HG03066 (cell line): ENCODE results near the gene IL17B.

Experiments
- ATAC-seq: cut with Tn5 transposase; IDR thresholded peaks from one replicate; pipeline ENCODE4 v1.9.1; 2021; ENCODE audit warnings: low read depth; ENCODE audit not compliant: unreplicated experiment

The IL17B gene

DNA sequence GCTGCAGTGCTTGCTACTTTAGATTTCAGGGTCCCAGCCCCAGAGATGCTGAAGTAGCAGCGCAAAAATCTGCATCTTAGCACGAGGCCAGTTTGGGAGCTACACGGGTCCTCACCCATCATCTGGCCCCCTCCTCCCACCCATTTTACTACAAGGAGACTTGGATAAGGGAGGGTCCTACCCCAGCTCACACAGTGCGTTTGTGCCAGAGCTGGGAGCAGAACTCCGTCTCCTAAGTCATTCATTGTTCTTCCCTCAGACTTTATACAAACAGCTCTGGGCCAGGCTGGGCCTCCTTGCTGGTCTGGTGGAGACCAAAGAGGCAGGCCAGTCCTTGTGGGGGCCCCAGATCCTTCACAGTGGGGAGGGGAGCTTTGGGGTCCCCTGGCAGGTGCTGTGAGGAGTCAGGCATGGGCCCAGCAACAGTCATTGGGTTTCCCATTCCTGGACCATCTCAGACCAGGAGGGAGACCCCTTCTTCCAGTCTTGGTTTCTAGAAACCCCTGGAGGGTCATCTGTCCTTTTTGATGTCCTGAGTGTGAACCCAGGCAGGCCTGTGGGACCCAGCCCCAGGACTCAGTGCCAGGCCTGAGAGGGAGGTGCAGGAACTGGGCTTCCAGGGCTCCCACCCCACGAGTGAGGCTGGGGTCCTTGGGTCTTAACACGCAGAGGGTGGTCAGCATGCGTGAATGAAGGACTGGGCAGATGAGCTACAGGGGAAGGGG, 2.3 kb upstream of the IL17B start:
- ATAC-seq = no peak

DNA sequence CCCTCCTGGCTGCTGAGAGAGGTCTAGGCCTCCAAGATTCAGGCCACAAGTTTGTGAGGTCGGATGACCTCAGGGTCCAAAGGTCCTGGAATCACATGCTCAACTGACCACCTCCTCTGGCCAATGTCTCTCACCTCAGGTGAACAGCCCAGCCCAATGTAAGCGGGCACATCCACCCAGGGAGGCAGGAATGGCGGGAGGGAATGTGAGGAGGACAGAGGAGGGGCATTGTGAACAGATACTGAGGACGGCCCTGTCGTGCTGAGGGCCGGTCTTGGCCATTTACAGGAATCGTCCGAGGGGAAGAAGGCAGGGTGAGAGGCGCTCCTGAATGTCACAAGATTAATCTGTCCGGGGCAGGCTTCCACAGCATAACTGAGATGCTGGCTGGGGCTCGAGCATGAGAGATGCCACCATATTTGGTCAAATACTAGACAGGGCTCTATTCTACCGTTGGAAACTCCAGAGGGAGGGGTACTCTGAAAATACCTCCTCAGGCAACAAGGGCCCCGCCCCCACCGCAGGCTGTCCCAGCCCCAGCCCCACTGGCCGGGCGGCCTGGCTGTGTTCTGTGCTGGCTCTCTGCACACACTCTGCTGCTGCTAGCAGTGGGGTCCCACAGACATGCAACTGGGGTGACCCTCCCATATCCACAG, 1.5 kb upstream of the IL17B start:
- ATAC-seq = no peak

DNA sequence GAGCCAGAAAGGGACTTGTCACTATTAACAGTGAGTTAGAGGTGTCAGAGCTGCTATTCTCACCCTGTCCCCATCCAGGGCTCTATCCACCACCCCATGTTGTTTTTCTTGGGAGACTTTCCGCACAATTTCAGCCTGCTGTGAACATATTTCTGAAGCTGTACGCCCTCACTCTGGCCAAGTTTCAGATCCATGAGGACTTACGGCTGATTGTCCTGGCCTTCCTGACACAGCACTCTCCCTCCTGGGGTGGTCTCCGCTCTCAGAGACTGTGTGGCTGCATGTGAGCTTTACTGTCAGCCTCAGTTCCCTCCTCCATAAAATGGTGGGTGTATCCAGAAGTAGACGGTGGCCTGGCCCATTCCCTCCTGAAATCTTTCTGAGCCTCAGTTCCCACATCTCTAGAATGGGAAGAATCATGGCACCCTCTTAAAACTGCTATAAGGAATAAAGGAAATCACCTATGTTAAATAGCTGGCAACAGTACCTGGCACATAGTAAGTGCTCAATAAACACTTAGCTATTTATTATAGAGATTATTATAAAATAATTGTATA, 804 bp upstream of the IL17B start:
- no peak for ATAC-seq

DNA sequence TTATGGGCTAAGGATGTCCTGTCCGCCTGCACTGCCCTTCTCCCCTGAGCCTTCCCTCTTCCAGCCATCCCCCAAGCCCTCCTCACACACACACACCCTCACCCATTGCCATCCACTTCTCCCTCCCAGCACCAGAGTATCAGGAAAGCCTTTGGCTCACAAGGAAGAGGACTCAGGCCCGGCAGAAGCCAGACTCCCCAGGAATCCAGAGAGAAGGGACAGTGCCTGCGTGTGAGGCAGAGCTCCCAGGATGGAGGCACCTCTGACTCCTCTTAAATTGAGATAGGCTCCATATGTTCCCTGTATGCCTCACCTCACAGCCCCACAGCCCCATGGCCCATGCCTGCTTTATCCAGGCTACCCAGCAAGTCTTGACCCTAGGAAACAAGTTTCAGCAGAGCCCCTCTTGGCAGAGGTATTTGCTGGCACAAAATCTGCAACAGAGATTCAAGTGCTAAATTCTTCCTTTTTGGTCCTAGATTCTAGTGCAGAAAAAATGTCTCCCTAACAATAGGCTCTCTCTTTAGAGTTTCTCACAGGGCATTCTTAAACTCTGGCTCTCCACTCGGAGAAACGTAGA, 761 bp downstream of the IL17B start:
- ATAC-seq = no peak

DNA sequence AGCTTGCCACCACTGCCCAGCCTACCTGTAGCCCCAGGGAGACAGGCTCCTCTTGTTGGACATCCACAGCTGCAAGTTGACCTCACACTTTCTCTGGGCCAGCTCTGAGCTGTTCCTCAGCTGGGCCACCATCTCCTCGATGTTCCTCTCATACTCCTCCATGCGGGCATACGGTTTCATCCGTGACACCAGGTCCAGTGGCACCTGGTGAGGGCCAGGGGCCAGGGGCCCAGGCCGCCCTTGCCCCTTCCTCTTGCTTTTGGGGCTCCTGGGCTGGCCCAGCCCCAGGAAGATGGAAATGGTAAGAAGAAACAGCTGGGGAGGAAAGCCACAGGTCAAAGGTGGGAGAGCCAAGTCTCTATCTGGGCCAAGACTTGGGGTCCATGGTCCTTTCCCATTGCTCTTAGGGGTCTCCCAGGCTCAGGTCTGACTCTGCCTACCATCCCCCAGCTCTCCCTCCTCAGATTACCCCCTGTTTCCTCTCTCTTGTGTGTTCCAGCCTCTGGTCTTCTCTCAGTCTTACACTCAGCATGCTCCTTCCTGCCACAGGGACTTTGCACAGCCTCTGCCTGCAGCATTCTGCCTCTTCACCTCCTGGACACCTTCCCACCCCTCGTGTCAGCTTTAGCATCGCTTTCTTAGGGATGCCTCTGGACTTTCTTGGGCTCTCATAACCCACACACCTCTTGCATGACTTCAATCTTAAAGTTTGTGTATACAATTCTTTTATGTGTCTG, 2.2 kb downstream of the IL17B start:
- ATAC-seq = no peak

DNA sequence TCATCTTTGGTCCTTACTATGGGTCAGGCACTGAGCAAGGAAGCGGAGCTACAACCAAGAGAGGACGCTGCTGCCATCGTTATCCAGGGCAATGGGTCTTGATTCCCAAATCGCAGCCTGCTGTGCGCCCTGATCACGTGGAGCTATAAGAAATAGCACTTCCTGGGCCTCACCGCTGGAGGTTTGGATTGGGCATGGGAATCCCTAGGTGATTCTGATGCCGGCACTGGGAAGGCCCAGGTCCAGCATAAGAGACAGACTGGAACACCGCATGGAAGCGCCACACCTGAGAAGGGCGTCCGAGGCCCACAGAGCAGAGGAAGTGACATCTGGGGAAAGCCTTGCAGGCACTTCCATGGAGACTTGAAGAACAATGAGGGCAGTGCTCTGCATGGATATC, 3.0 kb downstream of the IL17B start:
- no peak for ATAC-seq

DNA sequence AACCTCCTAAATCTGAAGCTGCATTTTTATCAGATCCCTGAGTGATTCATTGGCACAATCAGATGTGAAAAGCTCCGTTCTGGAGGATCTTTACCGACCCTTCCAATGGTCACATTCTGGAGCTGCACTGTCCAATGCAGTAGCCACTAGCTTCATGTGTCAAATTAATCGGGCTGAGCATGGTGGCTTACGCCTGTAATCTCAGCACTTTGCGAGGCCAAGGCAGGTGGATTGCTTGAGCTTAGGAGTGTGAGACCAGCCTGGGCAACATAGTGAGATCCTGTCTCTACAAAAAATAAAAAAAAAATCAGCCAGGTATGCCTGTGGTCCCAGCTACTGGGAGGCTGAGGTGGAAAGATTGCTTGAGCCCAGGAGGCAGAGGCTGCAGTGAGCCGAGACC, 3.7 kb downstream of the IL17B start:
- no peak for ATAC-seq

DNA sequence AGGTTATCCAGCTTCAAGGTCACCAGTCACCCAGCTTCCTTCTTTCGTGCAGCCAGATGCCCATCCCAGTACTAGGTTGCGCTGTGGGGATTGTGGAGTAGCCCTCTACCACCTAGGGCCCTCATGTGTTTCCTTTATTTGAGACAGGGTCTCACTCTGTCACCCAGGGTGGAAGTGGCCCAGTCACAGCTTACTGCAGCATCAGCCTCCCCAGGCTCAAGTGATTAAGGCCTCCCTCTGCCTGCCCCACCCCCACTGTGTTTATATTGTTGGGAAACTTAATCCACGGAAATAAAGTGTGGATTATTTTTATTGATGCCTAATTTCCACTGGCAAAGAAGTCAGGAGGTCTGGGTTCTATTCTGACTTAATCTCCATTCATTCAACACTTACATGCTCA, 4.3 kb downstream of the IL17B start:
- ATAC-seq = no peak

DNA sequence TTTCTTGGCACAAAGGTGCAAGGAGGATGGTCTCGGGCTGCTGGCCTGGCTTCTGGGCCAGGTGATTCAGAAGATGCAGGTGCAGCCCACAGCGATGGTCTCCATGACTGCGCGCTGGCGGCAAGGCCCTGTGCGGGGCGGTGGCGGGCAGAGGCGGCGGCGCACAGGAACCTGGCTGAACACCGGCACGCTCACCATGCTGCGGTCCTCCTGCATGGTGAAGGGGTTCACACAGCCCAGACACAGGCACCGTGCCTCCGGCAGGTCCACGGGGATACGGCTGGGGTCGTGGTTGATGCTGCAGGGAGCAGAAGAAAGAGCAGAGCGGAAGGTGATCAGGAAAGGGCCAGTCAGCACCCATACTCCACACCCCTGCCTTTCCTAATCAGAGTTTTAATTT, 4.8 kb downstream of the IL17B start:
- ATAC-seq = no peak

DNA sequence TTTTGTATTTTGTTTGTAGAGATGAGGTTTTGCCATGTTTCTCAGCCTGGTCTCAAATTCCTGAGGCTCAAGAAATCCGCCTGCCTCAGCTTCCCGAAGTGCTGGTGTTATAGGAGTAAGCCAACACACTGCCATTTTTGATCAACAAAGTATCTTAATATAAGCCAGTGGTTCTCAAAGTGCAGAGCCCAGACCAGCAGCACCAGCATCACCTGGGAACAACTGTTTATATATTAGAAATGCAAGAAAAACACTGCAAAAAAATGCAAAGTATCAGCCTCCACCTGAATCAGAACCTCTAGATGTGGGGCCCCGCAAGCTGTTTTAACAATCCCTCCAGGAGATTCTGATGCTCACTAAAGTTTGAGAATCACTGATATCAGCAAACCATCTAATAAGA, 6.2 kb downstream of the IL17B start:
- ATAC-seq = no peak

DNA sequence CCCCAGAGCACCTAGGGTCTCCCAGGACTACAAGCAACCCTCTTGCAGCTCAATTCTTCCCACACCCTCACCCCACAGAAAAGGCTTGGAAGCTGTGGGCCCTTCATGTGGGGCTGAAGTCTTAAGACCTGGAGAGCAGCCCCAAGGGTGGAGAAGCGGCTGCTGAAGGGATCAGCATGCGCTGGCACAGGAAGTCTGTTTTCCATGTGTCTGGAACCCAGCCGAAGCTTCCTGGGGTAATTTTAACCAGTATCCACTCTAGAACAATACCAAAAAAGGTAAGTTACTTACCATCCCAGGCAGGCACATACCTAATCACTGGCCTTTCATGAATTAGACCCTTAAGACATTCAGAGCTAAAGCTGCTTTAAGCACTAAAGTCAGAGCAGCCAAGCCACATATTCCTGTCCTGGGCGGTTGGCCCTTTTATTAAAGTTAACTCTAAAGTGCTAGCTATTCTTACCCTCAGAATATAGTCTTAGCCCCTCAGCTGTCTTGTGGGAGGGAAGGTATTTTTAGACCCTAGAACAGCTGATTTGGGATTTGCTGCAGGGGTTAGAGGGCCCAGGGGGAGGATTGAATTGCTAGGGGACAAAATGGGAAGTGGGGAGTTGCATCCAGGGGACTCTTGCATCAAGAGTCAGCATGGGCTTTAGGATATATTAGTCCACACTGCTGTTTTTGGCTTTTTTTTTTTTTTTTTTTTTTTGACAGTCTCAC, 6.9 kb downstream of the IL17B start:
- no peak for ATAC-seq

DNA sequence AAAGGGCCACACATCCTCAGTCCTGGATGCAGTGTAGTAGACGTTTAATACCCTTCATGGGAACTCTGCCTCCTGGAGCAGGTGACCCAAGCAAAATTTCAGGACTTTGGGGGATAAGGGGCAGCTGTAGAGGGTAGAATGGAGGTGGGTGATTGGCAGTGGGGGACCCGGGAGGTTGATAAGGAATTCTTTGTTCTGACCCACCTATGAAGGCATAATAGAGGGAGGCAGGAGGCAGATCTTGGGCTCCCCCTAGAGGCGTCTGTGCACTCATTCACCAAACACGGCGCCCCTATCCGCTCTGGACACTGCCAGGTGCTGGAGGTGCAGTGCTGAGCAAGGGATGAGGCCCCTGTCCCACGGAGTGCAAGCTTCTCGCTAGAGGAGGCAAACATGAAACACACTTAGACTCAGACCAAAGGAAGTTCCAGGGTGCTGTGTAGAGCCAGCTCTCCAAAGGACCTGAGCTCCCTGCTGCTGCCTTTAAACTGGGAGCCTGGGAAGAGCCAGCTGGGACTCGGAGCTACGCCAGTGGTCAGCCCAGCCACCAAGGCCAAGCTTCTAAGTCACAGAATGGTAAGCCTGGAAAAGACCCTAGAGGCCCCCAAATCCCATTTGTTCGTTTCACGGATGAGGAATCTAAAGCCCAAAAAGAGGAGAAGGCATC, 7.7 kb downstream of the IL17B start:
- ATAC-seq = peak; percentile 80

DNA sequence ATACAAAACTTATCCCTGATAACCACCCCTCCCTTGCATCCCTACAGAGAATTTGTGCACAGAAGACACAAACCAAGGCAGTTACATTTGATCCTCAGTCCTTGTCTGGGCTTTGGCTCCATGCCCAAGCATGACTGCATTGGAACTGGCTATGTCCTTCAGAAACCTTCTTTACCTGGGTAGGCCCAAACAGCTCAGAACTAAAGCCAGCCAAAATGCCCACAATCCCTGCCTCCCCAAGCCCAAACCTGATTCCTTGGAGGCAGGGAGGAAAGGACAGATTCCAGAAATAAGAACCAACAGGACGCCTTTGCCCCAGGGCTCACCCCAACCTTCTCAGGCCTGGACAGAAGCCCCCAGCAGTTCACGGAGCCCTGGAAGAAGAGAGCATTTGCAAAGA, 8.2 kb downstream of the IL17B start:
- ATAC-seq = no peak

DNA sequence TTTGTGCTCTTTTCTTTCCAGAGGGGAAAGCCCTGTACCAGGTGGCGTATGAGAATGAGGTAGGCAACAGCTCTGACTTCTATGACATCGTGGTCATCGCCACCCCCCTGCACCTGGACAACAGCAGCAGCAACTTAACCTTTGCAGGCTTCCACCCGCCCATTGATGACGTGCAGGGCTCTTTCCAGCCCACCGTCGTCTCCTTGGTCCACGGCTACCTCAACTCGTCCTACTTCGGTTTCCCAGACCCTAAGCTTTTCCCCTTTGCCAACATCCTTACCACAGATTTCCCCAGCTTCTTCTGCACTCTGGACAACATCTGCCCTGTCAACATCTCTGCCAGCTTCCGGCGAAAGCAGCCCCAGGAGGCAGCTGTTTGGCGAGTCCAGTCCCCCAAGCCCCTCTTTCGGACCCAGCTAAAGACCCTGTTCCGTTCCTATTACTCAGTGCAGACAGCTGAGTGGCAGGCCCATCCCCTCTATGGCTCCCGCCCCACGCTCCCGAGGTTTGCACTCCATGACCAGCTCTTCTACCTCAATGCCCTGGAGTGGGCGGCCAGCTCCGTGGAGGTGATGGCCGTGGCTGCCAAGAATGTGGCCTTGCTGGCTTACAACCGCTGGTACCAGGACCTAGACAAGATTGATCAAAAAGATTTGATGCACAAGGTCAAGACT, 11.0 kb downstream of the IL17B start:
- no peak for ATAC-seq

DNA sequence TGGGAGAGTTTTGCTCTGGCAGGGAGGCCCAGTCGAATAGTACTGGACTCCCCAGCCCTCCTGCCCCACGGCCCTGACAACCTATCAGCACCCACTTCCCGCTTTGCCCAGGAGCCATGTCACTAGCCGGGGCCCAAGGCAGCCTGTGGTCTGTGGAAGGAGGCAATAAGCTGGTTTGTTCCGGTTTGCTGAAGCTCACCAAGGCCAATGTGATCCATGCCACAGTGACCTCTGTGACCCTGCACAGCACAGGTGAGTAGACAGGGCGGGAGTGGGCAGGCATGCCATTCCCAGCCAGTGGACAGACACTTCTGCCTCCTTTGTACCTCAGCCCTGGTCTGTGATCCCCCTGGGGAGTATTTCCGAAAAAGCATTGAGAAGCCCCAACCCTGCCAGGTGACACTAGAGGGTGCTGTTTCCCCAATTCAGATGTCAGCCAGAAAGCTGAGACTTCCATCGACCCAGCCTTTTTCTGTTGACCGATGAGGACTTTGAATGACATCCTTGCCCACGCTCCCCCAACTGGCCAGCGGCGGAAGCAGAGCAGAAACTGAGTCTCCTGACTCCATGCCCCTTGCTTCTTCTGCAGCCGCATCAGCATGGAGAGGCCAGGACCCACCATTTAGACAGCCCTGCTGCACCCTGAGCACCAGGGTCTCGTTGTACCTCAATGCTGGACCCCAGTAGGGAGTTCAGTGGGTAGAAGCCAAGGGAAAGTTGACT, 11.7 kb downstream of the IL17B start:
- peak; percentile 83 for ATAC-seq

DNA sequence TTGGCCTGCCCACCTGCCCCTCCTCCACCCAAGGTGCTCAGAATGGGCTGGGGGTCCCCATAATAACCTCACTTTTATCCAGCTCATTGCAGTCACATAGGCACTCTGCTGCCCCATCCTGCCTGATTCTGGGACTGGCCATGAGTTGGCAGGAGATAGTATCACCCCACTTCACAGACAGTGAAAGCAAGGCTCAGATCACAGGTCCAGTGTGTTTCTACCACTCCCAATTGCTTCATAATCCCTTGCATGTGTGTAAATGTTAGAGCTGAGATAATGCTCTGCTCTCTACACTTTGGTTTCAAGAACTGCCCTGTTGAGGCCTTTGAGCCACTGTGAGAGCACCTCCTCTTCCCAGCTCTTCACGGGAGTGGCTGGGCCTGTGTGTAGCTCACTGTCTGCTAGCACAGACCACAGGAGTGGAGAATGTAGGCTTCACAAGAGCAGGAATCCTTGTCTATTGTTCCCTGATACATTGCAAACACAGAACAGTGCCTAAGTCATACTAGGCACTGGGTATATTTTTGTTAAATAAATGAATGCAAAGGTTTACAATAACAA, 12.8 kb downstream of the IL17B start:
- no peak for ATAC-seq

DNA sequence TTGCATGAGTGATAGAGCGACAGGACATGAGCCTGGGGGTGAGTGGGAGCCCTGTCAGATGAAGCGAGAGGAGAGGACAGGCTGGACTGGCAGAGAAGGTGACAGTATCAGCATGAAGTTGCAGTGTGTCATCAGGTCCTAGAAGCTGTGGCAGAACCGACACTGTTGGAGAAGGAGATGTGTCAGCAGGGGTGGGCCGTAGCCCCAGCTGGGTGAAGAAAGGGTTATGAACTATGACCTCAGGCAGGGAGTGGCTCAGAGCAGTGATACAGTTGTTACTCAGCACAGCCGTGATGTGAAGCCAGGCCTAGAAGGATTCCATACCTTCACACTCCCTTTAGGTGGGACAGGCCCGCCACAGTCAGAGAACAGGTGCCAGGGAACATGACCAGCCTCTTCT, 13.7 kb downstream of the IL17B start:
- ATAC-seq = no peak

DNA sequence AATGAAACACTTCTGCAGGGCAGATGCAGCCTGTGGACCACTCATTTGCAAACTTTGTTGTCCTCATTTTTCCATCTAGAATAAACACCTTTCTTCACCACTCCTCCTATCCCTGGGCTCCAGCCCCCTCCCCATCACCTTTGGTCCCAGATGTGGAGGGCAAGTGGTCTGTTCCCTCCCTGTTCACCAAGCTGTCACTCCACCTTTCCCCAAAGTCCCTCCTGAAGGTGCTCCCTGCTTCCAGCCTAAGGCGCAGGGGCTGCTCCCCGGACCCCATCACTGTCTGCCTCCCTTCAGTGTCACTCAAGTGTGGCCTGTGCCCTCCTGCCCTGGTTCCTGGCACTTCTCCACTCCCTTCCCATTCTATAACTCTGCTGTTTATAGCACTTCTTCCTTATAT, 14.4 kb downstream of the IL17B start:
- no peak for ATAC-seq

DNA sequence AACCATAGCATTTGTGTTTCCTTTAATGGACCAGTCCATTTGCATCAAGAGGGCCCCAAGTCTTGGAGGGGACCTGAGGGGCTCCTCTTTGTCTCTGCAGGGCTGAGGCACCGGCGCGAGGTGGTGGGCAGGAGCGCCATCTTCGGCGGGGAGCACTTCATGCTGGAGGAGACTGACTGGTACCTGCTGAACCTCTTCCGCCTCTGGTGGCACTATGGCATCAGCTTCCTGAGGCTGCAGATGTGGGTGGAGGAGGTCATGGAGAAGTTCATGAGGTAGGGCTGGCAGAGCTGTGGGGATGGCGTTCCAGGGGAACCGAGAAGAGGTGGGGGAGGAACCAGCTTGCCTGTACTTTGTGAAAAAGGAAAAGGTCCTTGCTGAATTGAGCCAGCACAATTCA, 15.2 kb downstream of the IL17B start:
- no peak for ATAC-seq
